Mononuclear cell (primary cell): Measurements from ENCODE around the gene UBE2L5. TPM values are rescaled to one million over a fixed set of nuclear protein-coding genes. Genes with fewer than 3 reads are reported as not detected.

Experiments
- H3K27me3 ChIP-seq: 2 replicates; pipeline ENCODE4 v1.6.0; 2011; ENCODE audit warnings: low read length, control low read depth; ENCODE audit not compliant: insufficient read depth
- H3K4me1 ChIP-seq: 2 replicates; pipeline ENCODE4 v1.5.1; 2011; ENCODE audit warnings: mild to moderate bottlenecking, low read length, control low read depth; ENCODE audit not compliant: insufficient read depth
- H3K4me3 ChIP-seq: 2 replicates; pipeline ENCODE4 v1.5.1; 2011; ENCODE audit warnings: mild to moderate bottlenecking, low read length, moderate library complexity
- H3K9me3 ChIP-seq: 2 replicates; pipeline ENCODE4 v1.5.1; 2011; ENCODE audit warnings: low read depth, mild to moderate bottlenecking, control low read depth, low read length
- total RNA-seq: library from RNA; depleted of rRNA; stranded (reverse); fragments of >200 nt; gene quantifications from one replicate; pipeline ENCODE4 v1.2.3, GENCODE V29; 2012

UBE2L5 gene
- not detected for total RNA-seq

GRCh38 chr13:30422054-30422839, at the start of gene UBE2L5:
Gene UBE2L5 (plus strand): TSS chr13:30422493. CDS start chr13:30427991, 5,498 bp downstream.
- H3K27me3 ChIP-seq: no peaks in the 10 kb centered on the region
- H3K4me3 ChIP-seq: peak within 1 kb of the TSS; percentile 58
- H3K4me1 ChIP-seq: peaks cover 20% of the 10 kb centered on the region
- no peaks in the 10 kb centered on the region for H3K9me3 ChIP-seq

- Histone ChIP-seq H3K4me3 (no peak overlapping the region), H3K27me3 (no peaks in the 10 kb centered on the region), H3K9me3 (no peaks in the 10 kb centered on the region), H3K4me1 (peaks cover 87% of the 10 kb centered on the region)
These were observed 48.6 kb upstream of the UBE2L5 start for GRCh38 chr13:30373727-30374126.

- Histone ChIP-seq H3K9me3 (no peaks in the 10 kb centered on the region), H3K4me1 (peaks cover 75% of the 10 kb centered on the region), H3K27me3 (no peaks in the 10 kb centered on the region), H3K4me3 (no peak overlapping the region)
These were observed 46.9 kb upstream of the UBE2L5 start for GRCh38 chr13:30375265-30375835.

- Histone ChIP-seq H3K9me3 (no peaks in the 10 kb centered on the region), H3K4me3 (peak overlapping the region; percentile 2)
These were observed 45.6 kb upstream of the UBE2L5 start for GRCh38 chr13:30376426-30377311.

GRCh38 chr13:30377312-30377685, 45.0 kb upstream of the UBE2L5 start:
- Histone ChIP-seq H3K4me1 (peaks cover 58% of the 10 kb centered on the region), H3K4me3 (no peak overlapping the region), H3K9me3 (no peaks in the 10 kb centered on the region), H3K27me3 (no peaks in the 10 kb centered on the region)

More at GRCh38 chr13:30376426-30377311, 45.6 kb upstream of the UBE2L5 start:
- Histone ChIP-seq H3K4me1 (peaks cover 62% of the 10 kb centered on the region), H3K27me3 (no peaks in the 10 kb centered on the region)

- Histone ChIP-seq H3K4me1 (peaks cover 56% of the 10 kb centered on the region), H3K27me3 (no peaks in the 10 kb centered on the region), H3K4me3 (no peak overlapping the region), H3K9me3 (no peaks in the 10 kb centered on the region)
These were observed 44.1 kb upstream of the UBE2L5 start for GRCh38 chr13:30378191-30378590.

GRCh38 chr13:30381049-30381448, 41.2 kb upstream of the UBE2L5 start:
- H3K4me3 ChIP-seq: no peak overlapping the region
- H3K9me3 ChIP-seq: no peaks in the 10 kb centered on the region
- H3K4me1 ChIP-seq: peaks cover 27% of the 10 kb centered on the region
- no peaks in the 10 kb centered on the region for H3K27me3 ChIP-seq

- peaks cover 16% of the 10 kb centered on the region for H3K4me1 ChIP-seq
- no peak overlapping the region for H3K4me3 ChIP-seq
These were observed 39.3 kb upstream of the UBE2L5 start for GRCh38 chr13:30382836-30383525.

GRCh38 chr13:30388406-30389283, 33.6 kb upstream of the UBE2L5 start:
- Histone ChIP-seq H3K27me3 (no peaks in the 10 kb centered on the region), H3K4me3 (no peak overlapping the region), H3K9me3 (no peaks in the 10 kb centered on the region), H3K4me1 (peaks cover 28% of the 10 kb centered on the region)

More at GRCh38 chr13:30382836-30383525, 39.3 kb upstream of the UBE2L5 start:
- H3K27me3 ChIP-seq: no peaks in the 10 kb centered on the region
- no peaks in the 10 kb centered on the region for H3K9me3 ChIP-seq

GRCh38 chr13:30391956-30392680, 30.2 kb upstream of the UBE2L5 start:
- Histone ChIP-seq H3K27me3 (no peaks in the 10 kb centered on the region), H3K9me3 (no peaks in the 10 kb centered on the region), H3K4me1 (peaks cover 41% of the 10 kb centered on the region), H3K4me3 (no peak overlapping the region)

GRCh38 chr13:30392681-30393045, 29.6 kb upstream of the UBE2L5 start:
- Histone ChIP-seq H3K4me1 (peaks cover 38% of the 10 kb centered on the region), H3K9me3 (no peaks in the 10 kb centered on the region), H3K4me3 (no peak overlapping the region), H3K27me3 (no peaks in the 10 kb centered on the region)

GRCh38 chr13:30394751-30395191, 27.5 kb upstream of the UBE2L5 start:
- Histone ChIP-seq H3K27me3 (no peaks in the 10 kb centered on the region), H3K4me3 (peak overlapping the region; percentile 64), H3K9me3 (no peaks in the 10 kb centered on the region), H3K4me1 (peaks cover 17% of the 10 kb centered on the region)
